ENCODE results near the gene RNU5B-1.

The RNU5B-1 gene

GRCh38 chr15:65289261-65289854 lies 15.1 kb upstream of the RNU5B-1 start:
- DNase-seq (ENCODE audit: low read depth): no peak

- DNase-seq (ENCODE audit: low read depth): no peak
Measured at GRCh38 chr15:65290228-65290627, 14.2 kb upstream of the RNU5B-1 start.

DNA sequence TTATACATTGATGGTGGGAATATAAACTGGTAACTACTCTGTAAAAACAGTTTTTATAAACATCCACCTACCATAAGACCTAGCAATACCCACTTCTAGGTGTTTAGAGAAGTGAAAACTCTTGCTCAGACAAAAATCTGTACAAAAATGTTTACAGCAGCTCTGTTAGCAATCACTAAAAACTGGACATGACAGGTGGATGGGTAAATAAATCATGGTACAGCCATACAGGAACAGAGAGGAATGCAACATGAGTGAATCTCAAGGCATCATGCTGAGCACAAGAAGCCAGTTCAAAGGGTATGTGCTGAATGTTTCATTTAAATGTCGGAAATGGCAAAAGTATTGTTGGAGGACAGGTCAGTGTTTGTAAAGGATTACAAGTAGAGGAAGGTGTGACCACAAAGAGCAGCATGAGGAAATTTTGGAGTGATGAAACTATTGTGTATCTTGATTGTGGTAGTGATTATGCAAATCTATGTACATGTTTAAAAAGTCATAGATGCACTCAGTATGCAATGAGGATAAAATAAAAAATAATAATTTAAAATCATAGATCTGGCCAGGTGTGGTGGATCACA lies 11.4 kb upstream of the RNU5B-1 start:
- DNase-seq (ENCODE audit: low read depth): no peak

- no peak for DNase-seq (ENCODE audit: low read depth)
Measured at GRCh38 chr15:65298731-65299130, 5.7 kb upstream of the RNU5B-1 start.

DNA sequence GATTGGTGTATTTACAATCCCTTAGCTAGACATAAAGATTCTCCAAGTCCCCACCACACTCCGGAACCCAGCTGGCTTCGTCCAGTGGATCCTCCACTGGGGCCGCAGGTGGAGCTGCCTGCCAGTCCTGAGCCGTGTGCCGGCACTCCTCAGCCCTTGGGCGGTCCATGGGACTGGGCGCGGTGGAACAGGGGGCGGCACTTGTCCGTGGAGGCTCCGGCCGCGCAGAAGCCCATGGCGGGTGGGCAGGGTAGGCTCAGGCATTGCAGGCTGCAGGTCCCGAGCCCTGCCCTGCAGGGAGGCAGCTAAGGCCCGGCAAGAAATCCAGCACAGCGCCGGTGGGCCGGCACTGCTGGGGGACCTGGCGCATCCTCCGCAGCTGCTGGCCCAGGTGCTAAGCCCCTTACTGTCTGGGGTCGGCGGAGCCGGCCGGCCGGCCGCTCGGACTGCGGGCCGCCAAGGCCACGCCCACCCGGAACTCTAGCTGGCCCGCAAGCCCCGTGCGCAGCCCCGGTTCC lies 3.5 kb upstream of the RNU5B-1 start:
- DNase-seq (ENCODE audit: low read depth): no peak

GRCh38 chr15:65302061-65302460 lies 2.4 kb upstream of the RNU5B-1 start:
- no peak for DNase-seq (ENCODE audit: low read depth)

- peak; percentile 46 for DNase-seq (ENCODE audit: low read depth)
Measured at GRCh38 chr15:65303687-65304380, 643 bp upstream of the RNU5B-1 start.

GRCh38 chr15:65305150-65305758 lies 777 bp downstream of the RNU5B-1 start:
- no peak for DNase-seq (ENCODE audit: low read depth)

GRCh38 chr15:65305776-65306175 lies 1.3 kb downstream of the RNU5B-1 start:
- DNase-seq (ENCODE audit: low read depth): no peak

- DNase-seq (ENCODE audit: low read depth): no peak
Measured at GRCh38 chr15:65306551-65306950, 2.1 kb downstream of the RNU5B-1 start.

- DNase-seq (ENCODE audit: low read depth): no peak
Measured at GRCh38 chr15:65307978-65308377, 3.5 kb downstream of the RNU5B-1 start.

GRCh38 chr15:65309882-65310418 lies 5.5 kb downstream of the RNU5B-1 start:
- DNase-seq (ENCODE audit: low read depth): peak; percentile 58

DNA sequence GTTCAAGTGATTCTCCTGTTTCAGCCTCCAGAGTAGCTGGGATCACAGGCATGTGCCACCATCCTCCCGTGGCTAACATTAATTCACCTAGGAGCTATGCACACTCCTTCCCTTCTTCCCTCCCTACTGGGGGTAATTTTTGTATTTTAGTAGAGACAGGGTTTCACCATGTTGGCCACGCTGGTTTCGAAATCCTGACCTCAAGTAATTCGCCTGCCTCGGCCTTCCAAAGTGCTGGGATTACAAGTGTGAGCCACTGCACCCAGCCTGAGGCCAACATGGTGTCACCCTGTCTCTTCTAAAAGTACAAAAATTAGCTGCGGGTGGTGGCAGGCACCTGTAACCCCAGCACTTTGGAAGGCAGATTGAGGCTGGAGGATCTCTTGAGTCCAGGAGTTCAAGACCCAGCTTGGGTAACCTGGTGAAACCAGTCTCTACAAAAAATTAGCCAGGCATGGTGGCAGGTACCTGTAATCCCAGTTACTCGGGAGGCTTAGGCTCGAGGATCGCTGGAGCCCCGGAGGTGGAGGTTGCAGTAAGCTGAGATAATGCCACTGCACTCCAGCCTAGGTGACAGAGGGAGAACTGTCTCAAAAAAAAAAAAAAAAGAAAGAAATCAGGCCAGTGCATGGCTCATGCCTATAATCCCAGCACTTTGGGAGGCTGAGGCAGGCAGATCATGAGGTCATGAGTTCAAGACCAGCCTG lies 6.1 kb downstream of the RNU5B-1 start:
- peak; percentile 78 for DNase-seq (ENCODE audit: low read depth)

- DNase-seq (ENCODE audit: low read depth): no peak
Measured at GRCh38 chr15:65311760-65312159, 7.3 kb downstream of the RNU5B-1 start.

DNA sequence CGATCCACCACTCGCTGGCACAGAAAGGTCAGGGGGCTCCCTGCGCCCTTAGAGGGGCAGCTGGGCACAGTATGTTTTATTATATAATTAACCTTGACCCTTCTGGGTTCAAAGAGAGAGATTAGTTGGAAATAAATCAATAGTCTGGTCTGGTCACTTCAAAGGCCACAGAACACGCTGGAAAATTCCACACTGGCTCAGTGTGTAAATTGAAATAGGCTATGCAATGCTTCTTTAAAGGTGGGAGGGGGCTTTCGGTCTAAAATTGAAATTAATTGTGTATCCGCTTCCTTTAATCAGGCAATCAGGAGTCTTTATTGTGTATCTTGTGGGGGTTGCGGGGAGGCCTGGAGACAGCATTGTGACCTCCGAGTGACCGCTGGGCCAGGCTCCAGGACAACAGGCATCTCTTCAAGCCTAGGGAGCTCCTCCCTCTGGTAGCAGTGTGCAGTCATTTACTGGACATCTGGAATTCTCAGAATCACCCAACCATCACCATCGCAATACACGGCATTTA lies 8.0 kb downstream of the RNU5B-1 start:
- DNase-seq (ENCODE audit: low read depth): peak; percentile 16

DNA sequence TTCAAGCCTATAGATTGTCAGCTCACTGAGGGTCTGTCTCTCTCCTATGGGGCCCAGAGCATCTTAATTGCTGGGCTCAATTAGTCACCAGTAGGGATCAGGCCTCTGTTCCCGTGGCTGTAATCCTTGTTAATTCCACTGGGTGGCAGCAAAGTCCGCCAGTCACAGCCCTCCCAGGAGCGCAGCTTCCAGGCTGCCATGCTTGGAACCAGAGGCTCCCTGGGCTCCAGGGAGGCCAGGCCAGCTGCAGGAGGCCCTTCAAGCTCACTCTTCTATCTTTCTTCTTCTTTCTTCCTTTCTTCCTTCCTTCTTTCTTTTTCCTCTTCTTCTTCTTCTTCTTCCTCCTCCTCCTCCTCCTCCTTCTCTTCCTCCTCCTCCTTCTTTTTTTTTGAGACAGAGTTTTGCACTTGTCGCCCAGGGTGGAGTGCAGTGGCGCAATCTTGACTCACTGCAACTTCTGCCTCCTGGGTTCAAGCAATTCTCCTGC lies 14.4 kb downstream of the RNU5B-1 start:
- DNase-seq (ENCODE audit: low read depth): peak; percentile 58

GRCh38 chr15:65323071-65323511 lies 18.6 kb downstream of the RNU5B-1 start:
- DNase-seq (ENCODE audit: low read depth): no peak

GRCh38 chr15:65326117-65326526 lies 21.6 kb downstream of the RNU5B-1 start:
- no peak for DNase-seq (ENCODE audit: low read depth)

DNA sequence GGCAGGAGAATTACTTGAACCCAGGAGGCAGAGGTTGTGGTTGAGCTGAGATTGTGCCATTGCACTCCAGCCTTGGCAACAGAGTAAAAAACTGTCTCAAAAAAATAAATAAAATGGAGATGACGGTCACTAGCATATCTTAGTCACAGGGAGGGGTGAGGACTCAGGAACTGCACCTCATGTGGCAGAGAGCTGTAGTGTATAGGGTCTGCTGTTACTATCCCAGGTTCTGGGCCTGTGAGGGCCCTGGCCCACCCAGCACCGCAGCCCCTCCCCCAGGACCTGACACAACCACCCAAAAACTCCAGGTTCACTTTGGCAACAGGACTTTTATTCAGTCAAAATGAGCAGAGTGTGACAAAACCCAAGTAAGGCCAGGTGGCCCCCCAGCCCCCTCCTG lies 22.3 kb downstream of the RNU5B-1 start:
- no peak for DNase-seq (ENCODE audit: low read depth)

- DNase-seq (ENCODE audit: low read depth): no peak
Measured at GRCh38 chr15:65327651-65328393, 23.3 kb downstream of the RNU5B-1 start.

Measured in fibroblast of gingiva (primary cell).